ENCODE measurements around the gene WSCD2.

The WSCD2 gene

DNA sequence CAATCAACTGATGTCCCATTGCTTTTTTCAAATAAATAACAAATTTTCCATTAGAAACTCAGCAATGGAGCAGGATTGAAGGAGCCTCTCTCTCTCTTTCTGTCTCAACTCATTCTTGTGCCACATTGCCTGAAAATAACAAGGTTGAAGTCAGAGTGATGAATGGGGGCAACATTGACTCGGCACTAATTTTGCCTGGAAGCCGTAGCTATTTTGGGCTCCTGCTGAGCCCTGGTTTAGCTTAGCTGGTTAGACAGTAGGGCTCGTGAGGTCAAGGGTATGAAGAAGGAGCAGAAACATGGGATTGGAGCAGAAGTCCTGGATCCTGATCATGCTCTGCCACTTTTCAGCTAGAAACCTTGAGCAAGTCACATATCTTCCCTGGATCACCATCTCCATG lies 38.9 kb downstream of the WSCD2 start:
- DNase-seq, result no peak

DNA sequence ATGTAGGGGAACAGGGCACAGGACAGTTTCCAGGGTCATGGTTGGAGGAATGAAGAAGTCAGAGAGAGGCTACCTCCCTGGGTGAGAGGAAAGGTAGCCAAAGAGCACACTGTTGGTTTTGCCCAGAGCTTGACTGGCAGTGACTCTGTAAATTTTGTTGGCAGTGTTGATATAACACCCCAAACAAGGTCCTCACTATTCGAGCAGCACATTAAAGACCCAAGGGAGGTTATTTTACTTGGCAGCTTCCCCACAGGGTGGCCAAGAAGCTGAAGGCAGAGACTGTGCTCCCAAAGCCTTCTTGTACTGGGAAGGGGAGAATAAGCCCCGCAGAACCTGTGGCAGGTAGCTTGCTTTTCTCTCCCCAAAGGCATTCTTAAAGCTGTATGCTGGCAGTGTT lies 40.6 kb downstream of the WSCD2 start:
- DNase-seq, result no peak

DNA sequence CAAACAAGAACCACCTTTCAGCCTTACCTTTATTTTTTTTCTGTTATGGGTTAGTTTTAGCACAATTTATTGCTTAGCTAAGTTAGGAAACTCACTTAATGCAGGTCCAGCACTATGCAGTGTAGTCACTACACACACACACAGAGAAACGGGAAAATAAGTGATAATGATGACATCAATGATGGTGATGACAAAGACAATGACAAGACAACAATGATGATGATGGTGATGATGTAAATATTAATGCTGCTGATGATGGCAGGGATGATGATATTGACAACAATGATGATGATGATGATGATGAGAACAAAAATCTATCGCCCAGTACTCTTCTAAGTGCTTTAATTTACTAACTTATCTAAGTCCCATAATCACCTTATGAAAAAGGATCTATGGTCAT lies 41.1 kb downstream of the WSCD2 start:
- no peak for DNase-seq

DNA sequence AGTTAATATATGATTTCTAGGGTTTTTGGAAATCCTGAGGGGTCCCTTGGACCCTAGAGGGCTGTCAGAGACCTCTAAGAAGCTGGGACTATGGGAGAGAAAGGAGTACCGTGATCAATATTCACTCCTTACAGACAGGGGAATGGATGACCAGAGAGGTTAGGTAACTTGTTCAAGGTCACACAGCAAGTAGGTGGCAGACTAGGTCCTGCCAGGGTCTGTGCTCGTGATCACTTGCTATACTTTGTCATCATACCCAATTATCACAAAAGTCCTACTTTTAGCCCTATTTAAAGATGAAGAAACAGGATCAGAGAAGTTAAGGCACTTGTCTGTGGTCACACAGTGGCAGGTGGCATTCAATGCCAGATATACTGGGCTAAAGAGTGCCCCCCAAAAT lies 42.9 kb downstream of the WSCD2 start:
- no peak for DNase-seq

DNA sequence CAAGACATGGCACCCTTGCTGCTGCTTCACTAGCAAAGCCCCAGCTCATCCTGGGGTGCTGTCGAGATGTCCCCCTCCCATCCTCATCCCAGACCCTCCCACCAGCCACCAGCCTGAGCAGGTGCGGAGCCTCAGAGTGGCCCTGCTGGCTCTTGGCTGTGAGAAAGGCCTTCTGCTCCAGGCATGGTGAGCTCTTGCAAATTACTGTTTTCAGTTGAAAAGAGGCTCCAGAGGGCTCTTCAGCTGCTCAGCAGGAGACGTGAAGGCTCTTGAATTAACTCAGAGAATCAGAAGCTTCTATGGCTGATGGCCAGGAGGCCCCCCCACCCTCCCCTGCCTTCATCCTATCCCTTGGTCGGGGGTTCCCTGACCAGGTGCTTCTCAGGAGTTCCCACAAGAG lies 44.1 kb downstream of the WSCD2 start:
- DNase-seq, result no peak

DNA sequence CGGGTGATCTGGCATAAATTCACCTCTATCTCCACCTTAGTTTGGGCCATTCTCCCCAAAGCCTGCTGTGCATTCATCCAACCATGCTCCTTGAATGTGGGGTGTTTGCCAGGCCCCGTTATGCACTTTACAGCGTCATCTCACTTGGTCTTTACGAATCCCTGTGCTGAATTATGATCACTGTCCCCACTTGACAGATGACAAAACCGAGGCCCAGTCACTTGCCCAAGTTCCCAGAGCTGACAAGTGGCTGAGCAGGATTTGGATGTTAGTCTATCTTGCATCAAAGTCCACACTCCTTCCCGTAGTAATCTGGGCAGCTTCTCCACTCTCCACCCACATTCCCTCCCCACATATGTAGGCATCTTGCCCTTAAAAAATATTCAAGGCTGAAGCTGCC lies 44.8 kb downstream of the WSCD2 start:
- no peak for DNase-seq

DNA sequence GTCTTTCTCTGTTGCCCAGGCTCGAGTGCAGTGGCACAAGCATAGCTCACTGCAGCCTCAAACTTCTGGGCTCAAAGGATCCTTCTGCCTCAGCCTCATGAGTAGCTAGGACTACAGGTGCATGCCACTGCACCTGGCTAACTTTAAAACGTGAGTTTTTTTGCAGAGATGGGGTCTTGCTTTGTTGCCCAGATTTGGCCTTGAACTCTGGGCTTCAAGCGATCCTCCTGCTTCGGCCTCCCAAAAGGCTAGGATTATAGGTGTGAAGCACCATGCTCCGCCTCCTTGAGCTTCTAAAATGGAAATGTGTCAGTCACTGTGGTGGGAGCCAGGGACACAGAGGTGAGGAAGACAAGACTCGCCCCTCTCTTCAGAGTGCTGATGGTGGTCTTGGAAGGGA lies 45.6 kb downstream of the WSCD2 start:
- DNase-seq, result no peak

DNA sequence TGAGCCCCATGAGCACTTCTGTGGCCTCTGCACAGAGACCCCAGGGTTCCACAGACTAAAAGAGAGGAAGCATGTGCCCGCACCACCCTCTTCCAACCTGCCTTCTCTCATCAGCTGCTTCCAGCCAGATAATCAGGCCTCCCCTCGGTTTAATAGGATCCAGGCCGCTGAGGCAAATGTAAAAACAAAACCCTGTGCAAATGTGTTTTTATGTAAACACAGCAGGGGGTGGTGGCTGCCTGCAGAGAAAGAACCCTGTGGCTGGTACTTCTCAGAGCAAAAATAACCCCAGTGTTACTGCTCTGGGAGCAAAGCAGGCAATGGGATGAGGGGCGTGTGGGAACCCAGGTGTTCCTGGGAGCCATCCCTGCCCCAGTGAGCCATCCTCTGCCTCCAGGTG lies 46.2 kb downstream of the WSCD2 start:
- no peak for DNase-seq

DNA sequence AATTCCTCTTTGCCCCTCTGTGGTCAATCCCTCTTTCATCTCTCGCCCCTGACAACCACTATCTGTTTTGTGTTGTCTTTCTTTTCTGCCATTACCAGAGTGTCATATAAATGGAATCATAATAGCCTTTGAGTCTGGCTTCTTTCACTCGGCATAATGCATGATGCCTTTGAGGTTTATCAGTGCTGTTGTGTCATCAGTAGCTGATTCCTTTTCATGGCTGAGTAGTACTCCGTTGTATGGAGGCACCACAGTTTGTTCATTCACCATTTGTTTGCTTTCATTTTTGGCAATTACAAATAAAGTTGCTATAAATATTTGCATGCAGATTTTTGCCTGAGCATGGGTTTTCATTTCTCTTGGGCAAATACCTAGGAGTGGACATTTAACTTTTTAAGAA lies 47.2 kb downstream of the WSCD2 start:
- DNase-seq, result no peak

DNA sequence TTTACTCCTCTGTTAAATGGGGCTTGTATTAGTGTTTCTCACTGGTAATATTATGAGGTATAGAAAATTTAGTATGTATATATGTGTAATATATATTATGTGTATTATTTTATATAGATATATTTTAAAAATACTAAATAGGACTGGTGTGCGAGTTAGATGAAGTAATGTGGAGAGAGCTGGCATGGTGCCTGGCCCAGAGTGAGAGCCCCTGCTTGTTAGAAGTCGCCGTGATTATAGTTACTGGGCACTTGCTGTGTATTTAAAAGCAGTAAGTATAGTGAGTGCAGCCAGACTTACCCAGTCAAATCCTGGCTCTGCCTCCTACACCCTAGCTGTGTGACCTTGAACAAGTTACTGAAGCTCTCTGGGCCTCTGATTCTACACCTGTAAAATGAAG lies 48.0 kb downstream of the WSCD2 start:
- DNase-seq, result no peak

DNA sequence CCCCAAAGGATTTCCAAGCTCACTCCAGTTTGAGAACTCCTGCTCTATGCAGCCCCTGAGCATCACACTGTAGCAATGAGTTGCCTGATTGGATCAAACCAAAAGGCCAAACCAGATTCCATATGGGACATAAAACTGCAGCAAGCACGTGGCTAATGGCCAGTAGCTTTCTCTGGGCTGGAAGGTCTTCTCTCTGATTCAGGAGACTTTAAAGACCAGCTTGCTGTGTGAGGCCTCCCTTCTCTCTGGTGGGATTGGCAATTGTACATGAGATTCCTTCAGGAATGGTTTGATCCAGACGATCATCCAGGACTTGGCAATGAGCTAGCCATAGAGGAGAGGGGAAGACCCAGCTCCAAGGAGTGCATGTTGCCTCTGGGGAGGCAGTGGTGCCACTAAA lies 50.2 kb downstream of the WSCD2 start:
- DNase-seq, result no peak

DNA sequence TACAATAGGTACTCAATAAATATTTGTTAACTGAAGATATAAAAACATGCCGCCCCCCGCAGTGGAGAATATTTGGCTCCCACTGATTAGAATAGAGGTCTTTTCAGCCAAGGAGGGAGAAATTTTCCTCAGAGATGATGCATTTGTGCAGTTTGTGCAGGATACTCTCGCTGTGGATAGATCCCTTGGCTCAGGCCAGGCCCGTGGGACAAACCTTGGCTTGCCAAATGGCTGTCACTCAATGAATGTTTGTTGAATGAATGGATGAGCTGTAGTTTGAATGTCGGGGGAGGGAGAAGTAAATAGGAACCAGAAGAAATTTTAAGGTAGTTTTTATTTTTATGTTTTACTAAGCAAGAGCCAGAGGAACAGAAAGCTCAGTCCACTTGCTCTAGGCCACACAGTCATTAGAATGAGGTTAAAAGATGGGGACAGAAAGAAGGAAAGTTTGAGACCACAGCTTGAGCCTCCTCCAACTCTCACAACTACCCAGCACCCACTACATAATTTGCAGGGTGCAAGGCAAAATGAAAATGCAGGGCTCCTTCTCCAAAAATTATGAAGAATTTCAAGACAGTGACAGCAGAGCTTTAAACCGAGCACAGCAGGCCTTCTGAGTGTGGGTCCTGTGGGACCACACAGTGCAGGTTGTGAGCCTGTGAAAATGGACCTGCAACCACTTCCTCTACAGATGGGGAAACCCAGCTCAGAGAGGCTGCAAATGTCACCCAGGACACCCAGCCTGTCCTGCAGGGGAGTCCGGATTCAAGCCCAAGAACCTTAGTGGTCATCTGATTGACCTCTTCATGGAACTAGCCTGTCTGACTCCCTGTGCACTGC lies 51.4 kb downstream of the WSCD2 start:
- no peak for DNase-seq

DNA sequence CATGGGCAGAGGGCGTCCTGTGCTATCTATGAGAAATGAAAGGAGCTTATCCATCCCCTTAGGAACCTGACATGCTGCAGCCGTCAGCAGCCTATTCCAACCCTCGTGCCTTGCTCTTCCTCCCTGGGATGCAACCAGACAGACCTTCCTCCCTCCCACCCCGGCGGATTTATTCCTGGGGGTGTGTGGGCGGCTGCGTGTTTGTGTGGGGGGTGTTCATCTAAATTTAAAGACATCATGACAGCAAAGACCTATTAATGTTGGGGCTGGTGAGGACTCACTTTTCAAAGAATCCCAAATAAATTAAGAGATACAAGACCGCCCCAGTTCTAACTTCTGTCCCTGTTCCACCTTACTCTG lies 52.0 kb downstream of the WSCD2 start:
- DNase-seq, result no peak

DNA sequence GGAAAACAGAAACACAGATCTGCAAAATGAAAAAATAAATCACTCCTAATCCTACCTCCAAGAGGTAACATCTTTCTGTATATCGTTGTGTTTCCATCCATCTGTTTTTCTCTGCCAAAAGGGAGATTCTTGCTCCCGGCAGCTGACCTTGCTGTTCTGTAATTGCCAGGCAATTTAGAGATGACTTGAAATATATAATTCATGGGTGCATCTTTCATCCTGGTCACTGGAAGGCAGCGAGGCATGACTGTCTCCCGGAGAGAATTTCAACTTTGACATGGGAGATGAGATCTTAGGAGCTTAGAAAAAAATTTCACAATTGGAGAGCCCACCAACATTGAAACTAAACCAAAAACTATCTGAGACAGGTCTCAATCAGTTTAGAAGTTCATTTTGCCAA lies 53.0 kb downstream of the WSCD2 start:
- DNase-seq, result no peak

DNA sequence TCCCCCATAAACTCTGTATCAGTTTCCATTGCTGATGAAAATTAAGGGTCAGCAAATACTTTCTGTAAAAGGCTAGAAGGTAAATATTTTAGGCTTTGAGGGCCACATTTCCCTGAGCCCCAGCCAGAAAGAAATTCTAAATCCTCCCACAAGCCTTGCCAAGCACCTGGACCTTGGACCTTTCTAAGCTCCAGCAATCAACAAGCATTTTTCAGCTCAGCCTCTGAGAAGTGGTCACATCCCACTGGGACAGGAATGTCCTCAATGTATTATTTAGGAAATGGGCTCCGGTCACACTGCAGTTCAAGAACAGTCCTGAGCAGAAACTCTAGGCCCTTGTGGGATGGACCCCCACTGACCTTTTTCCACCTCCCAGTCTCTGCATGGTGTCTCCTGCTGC lies 55.9 kb downstream of the WSCD2 start:
- DNase-seq, result no peak

DNA sequence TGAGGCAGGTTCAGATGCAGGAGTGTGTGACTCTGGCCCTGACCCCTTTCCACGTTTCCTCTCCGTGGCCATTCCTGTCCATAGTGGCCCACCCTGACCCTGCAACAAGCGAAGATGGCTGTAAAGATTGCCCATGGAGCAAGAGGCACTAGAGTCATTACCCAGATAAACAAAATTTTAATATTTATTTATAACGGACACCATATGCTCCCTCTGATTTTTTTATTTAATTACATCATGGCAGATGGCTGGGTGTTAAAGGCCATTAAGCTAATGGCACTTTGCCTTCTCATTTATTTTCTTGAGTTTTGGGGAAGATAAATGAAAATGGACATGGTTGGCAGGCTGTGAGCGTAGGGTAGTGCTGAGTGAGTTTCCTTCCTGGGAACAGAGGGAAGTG lies 58.7 kb downstream of the WSCD2 start:
- DNase-seq, result no peak

DNA sequence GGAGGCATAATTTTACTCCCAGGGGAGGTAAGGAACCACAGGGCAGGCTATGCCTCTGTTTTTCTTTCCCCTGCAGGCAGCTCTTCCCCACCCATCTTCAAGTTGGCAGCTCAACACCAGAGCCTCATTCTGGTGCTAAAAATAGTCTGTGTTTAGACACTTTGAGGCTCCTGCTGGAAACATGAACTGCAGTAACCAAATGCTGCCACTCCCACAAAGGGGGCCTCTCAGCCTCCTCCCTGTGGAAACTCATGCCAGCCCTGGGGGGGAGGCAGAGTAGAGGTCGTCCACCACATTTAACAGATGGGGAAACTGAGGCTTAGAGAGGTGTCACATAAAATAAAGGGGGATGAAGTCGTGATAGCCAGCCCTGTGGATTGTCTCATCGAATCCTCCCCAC lies 61.4 kb downstream of the WSCD2 start:
- no peak for DNase-seq

DNA sequence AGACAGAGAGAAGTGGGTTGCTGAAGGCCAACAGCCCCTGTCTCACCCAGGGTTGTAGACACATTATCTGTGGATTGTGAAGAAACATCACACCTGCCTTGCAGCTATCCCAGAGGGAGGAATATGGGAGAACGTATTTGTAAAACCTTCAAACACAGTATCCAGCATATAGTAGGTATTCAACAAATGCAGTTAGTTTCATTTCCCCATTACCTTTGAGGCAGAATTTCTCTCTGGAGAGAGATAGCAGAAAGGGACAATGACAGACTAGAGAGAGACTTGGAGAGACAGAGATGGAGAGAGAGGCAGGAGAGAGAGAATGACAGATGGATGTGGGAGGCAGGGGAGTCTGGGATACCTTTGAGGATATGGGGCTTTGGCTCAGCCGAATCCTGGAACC lies 62.0 kb downstream of the WSCD2 start:
- no peak for DNase-seq

DNA sequence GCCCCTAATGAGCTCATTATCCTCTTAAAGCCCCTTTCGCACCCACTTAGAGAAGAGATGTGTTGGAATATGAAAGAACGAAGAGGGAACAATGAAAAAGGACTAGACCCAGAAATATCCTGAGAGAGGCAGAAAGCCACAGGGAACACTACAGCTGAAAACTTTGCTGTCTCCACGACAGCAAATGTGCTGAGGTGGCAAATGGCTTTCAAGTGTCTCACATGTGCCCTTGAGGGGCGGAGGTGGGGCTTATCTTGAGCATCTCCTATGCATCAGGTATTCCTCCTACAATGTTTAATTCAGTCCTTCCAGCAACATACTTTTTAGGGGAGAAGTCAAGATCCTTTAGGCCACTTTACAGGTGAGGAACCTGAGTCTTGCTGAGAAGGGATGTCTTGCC lies 62.9 kb downstream of the WSCD2 start:
- no peak for DNase-seq

DNA sequence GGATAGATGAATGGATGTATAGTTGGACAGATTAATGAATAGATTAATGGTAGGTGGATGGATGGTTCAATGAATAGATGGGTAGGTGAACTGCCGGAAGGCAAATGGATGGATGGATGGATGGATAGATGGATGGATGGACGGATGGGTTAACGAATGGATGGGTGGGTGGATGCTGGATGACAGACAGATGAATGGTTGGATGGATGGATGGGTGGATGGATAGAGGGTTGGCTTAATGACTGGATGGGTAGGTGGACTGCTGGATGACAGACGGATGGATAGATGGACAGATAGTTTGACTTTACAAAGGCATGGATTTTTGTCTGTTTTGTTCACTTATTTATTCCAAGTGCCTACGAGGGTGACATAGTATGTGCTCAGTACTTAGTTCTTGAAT lies 64.4 kb downstream of the WSCD2 start:
- DNase-seq, result no peak

DNA sequence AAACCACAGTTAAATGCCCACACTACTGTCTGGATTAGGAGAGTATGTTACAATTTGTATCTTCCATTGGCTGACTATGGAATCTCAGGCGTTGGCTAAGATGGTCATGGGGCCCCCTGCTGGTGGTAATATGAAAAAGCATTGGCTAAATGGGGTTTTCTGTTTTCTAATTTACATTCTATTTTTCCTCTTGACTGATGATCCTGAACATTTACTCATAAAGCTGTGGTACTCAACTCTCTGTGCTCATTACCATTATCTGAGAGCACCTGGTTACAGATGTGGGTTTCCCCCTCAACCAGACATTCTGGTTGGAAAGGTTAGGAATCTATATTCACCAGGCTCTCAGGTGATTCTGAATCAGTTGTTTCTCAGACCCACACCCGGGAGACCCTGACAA lies 64.8 kb downstream of the WSCD2 start:
- DNase-seq, result peak; percentile 10

DNA sequence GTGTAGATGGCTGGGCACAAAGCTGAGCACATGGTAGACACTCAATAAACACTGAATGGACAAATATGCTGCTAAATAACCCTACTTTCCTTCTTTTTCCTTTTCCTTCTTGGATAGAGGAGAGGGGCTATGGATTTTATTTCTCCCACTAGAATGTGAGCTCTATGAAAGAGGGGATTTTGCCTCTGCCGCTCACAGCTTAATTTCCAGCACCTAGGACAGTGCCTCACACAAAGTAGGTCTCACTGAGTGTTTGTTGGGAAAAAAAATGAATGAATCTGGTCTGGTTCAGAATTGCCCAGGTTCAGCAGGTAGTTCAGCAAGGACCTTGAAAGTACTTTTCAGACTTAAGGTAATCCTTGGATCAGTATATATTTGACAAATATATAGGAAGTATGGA lies 65.5 kb downstream of the WSCD2 start:
- no peak for DNase-seq

DNA sequence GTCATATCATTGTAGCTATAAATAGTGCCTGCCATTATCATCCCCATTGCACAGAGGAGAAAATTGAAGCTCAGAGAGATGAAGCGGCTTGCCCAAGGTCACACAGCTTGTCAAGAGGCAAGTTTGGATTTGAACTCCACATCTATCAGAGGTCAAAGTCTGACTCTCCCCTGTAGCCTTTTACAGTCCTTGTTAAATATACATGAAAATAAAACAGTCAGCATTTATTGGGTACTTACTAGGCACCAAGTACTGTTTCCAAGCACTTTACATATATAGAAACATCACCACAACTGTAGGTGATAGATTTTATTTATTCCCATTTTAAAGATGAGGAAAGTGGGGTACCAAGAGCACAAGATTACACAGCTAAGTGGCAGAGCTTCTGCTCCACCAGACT lies 67.2 kb downstream of the WSCD2 start:
- no peak for DNase-seq

DNA sequence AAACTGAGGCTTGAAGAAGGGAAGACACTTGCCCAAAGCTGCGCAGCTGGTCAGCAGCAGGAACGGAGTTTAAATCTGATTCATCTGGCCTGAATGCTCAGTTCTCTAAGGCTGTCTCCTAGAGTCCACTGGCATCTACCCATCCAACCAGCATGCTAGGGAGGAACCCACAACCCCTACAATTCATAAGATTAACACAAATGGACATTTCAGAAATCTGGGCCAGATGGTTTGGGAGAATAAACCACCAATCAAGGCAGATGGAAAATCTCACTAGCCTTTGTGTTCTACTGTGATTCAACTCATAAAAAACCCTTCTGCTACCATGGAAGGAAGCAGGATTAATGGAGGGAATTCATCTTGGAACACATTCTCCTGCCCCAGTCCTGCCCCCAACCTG lies 67.8 kb downstream of the WSCD2 start:
- DNase-seq, result no peak

DNA sequence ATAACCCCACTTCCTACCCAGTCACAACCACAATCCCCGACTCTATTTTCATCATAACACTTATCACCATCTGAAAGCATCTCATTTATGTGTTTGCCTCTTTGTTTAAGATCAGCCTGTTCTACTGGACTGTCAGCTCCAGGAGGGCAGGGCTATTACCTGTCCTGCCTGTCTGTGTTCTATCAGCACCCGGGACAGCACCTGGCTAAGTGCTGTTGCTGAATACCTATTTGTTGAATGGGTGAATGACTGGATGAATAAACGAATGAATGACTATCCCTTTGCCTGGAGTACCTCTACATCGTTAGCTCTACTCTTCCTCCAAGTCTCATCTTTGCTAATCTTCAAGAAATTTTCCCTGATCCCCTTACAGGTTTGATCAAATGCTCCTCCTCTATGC lies 69.0 kb downstream of the WSCD2 start:
- DNase-seq, result no peak

DNA sequence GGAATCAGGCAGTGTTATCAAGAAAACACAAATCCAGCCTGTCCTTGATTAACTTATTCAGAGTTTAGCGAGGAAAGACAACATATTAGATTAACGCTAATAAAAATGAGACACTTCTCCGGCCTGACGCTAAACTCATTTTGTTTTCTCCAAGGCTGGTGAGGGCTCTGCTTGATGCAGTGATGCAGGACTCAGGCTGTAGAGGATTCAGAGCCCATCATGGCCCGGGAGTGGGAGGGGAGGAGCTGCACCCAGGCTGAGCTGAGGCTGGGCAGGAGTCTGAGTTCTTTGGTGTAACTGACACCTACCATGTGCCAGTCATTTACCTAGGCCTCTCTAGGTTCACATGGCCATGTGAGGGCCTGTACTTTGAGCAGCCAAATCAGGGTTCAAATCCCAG lies 70.0 kb downstream of the WSCD2 start:
- no peak for DNase-seq

Measured in stimulated activated CD4-positive, alpha-beta T cell treated with anti-CD3 and anti-CD28 coated beads, Interleukin-4, amount 100 ng/mL, for 24 hours (primary cell).